PC-9 (cell line): Measurements from ENCODE around the gene ZNF488.

Source experiments
- EZH2 ChIP-seq: fragments of 200-600 bp; sonication (generic); IDR thresholded peaks from 2 replicates; pipeline ENCODE4 v1.8.0; 2017; ENCODE audit warnings: antibody characterized with exemption, low read depth
- TF ChIP-seq, protein P1 (sequence below): fragments of 200-600 bp; sonication (generic); conservative IDR thresholded peaks from 2 replicates; pipeline ENCODE4 v1.6.1; 2017; ENCODE audit warnings: mixed run types, antibody characterized with exemption, mild to moderate bottlenecking, moderate library complexity

DNA sequence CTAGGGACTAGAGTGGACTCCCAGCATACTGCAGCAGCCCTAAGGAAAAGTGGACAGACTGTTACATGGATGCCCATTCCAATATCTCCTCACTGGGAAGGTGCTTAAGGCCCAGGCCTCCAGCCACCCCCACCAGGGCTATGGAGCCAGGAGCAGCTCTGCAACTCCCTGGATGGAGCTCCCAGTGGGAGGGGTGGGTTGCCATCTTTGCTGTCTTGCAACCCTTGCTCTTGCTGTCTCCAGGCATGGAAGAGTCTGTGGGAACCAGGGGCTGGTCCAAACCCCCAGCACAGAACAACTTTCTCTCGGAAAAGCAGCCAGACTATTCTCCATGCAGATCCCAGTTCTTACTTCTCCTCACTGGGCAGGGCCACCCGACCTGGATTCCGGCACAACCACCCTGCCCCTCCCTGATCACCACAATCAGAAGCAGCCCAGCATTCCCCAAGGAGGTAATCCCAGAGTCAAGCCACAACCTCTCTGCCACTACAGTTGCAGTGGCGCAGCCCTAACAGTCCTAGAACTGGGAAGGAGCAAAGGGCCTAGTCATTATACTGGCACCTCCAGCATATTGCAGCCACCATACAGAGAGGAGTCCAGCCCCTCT is 41.8 kb upstream of the ZNF488 start:
- TF ChIP-seq, protein P1, sequence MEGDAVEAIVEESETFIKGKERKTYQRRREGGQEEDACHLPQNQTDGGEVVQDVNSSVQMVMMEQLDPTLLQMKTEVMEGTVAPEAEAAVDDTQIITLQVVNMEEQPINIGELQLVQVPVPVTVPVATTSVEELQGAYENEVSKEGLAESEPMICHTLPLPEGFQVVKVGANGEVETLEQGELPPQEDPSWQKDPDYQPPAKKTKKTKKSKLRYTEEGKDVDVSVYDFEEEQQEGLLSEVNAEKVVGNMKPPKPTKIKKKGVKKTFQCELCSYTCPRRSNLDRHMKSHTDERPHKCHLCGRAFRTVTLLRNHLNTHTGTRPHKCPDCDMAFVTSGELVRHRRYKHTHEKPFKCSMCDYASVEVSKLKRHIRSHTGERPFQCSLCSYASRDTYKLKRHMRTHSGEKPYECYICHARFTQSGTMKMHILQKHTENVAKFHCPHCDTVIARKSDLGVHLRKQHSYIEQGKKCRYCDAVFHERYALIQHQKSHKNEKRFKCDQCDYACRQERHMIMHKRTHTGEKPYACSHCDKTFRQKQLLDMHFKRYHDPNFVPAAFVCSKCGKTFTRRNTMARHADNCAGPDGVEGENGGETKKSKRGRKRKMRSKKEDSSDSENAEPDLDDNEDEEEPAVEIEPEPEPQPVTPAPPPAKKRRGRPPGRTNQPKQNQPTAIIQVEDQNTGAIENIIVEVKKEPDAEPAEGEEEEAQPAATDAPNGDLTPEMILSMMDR, result no peak
- TF ChIP-seq EZH2, result no peak
